ENCODE measurements around the gene DDT. TPM values are rescaled to one million over a fixed set of nuclear protein-coding genes. Genes with fewer than 3 reads are reported as not detected.
"Not testable (repeated sequence)": the region's sequence is repeated elsewhere in the genome, so short reads cannot be mapped to it uniquely, and the experiment has no call there.

The DDT gene
- total RNA-seq, 2 donors from 2014 or later = 97.4 to 127 TPM

DNA sequence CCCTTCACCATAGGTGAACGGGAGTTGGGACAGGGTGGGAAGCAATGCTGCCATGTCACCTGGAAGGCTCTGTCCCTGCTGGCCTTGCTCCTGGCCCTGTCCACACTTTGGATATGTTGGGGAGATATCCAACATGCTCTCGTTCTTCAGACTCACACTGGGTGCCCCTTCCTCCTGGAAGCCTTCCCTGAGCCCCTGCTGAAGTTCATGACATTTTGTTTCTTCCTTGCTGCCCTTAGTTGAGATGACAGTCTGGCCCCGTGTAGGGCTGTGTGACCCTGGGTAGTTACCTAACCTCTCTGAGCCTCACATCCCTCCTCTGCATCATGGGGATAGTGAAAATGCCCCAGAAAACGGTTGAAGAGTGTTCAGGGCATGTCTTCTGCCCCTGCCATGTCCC lies 20.8 kb downstream of the DDT start:
- not testable (repeated sequence) for H3K27ac Mint-ChIP-seq; H3K27me3 Mint-ChIP-seq; H3K9me3 Mint-ChIP-seq; DNase-seq (ENCODE audit: low spot score); ATAC-seq; H3K4me1 Mint-ChIP-seq (ENCODE audit: low read depth in 2 of 2); H3K36me3 Mint-ChIP-seq; H3K4me3 Mint-ChIP-seq

DNA sequence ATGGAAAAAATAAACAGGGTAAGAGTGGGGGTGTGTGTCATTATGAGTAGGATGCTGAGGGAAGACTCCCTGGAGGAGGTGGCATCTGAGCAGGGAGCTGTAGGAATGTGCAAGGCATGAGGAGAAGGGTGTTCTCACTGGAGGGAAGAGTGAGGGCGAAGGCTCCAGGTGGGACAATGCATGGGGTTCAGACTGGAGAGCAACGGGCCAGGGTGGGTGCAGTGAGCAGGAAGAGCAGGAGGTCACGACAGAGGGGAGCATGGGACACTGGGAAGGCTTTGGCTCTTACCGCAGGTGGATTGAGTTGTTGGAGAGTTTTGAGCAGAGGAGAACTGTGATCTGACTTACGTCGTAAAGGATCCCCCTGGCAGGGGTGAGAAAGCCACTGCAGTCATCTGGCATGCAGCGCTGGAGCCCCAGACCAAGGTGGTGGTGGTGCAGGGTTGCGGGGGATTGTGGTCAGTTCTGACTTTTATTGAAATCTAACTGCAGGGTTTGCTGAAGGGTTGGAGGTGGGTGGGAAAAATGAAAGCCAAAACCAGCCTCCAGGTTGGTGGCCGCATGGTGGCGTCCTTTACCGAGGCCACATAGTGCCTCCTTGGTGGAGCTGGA lies 21.3 kb downstream of the DDT start:
- not testable (repeated sequence) for H3K4me3 Mint-ChIP-seq; H3K9me3 Mint-ChIP-seq; H3K4me1 Mint-ChIP-seq (ENCODE audit: low read depth in 2 of 2); H3K36me3 Mint-ChIP-seq; H3K27me3 Mint-ChIP-seq; DNase-seq (ENCODE audit: low spot score); H3K27ac Mint-ChIP-seq
- ATAC-seq = peak in 1 of 2 donors; percentile 56

DNA sequence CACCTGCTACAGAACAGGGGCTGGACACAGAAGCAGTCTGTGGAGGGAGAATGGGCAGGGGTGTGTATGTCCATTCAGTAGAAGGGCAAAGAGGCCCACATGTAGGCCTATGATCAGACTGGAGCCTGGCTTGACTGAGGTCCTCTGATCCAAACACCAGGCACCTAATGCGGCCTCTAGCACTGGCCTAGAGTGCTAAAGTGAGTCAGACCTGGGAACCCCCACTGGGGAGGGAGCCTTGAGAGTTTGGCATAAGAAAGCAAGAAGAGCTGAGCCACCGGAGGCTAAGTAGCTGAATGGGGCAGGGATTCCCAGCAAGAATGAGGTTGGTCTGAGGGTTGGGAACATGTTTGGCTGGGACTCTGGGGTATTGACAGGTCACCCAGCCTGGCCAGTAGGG lies 22.9 kb downstream of the DDT start:
- H3K4me1 Mint-ChIP-seq (ENCODE audit: low read depth in 2 of 2) = not testable (repeated sequence)

DNA sequence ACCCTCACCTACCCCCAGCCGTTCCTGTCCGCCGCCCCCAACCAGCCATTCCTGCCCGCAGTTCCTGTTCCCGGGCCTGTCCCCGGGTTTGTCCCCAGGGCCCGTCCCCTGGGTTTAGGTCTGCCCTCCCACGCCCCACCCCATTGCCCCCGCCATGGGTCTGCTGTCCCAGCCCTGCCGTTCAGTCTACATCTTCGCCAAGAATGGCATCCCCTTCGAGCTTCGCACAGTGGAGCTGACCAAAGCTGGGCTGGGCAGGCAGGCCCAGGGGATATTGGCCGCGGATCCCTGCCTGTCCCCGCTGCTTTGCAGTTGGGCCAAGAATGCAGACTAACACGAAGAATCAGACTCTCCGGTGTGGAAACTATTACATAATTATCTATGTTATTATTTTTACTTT lies 24.5 kb downstream of the DDT start:
- not testable (repeated sequence) for H3K36me3 Mint-ChIP-seq; H3K4me3 Mint-ChIP-seq; DNase-seq (ENCODE audit: low spot score); H3K9me3 Mint-ChIP-seq; H3K27me3 Mint-ChIP-seq; H3K27ac Mint-ChIP-seq; H3K4me1 Mint-ChIP-seq (ENCODE audit: low read depth in 2 of 2)
- ATAC-seq = peak in 1 of 2 donors; percentile 32

More for the DNA sequence above, 22.9 kb downstream of the DDT start:
- H3K27ac Mint-ChIP-seq; DNase-seq (ENCODE audit: low spot score); H3K27me3 Mint-ChIP-seq; H3K36me3 Mint-ChIP-seq; H3K4me3 Mint-ChIP-seq; H3K9me3 Mint-ChIP-seq: not testable (repeated sequence)
- peak in 1 of 2 donors; percentile 40 for ATAC-seq

- not testable (repeated sequence) for H3K4me3 Mint-ChIP-seq; H3K27ac Mint-ChIP-seq; ATAC-seq; DNase-seq (ENCODE audit: low spot score); H3K4me1 Mint-ChIP-seq (ENCODE audit: low read depth in 2 of 2); H3K27me3 Mint-ChIP-seq; H3K36me3 Mint-ChIP-seq; H3K9me3 Mint-ChIP-seq
These were observed 26.9 kb downstream of the DDT start for GRCh38 chr22:23947391-23947790.

DNA sequence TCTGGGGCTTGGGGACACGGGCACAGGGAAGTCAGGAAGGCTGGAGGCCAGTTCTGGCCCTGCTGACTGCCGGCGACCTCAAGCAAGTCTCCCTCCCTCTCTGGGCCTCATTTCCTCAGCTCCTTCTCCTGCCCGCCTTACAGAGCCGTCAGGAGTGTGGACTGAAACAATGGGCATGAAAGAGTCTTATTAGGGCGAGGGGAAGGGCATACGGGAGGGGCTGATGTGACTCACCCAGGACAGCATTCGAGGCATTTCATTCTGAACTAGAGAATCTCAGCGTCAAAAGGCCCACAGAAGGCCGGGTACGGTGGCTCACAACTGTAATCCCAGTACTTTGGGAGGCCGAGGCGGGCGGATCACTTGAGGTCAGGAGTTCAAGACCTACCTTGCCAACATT lies 34.1 kb downstream of the DDT start:
- ATAC-seq; H3K36me3 Mint-ChIP-seq; H3K27ac Mint-ChIP-seq; DNase-seq (ENCODE audit: low spot score); H3K27me3 Mint-ChIP-seq; H3K4me1 Mint-ChIP-seq (ENCODE audit: low read depth in 2 of 2); H3K4me3 Mint-ChIP-seq; H3K9me3 Mint-ChIP-seq: not testable (repeated sequence)

- DNase-seq (ENCODE audit: low spot score) (no peak), ATAC-seq (peak in 1 of 2 donors; percentile 25)
- no peak overlapping the region for H3K4me3 Mint-ChIP-seq
- H3K27ac Mint-ChIP-seq = no peak overlapping the region
- no peaks in the 10 kb centered on the region for H3K36me3 Mint-ChIP-seq
- H3K9me3 Mint-ChIP-seq = no peaks in the 10 kb centered on the region
- H3K4me1 Mint-ChIP-seq (ENCODE audit: low read depth in 2 of 2) = no peaks in the 10 kb centered on the region
- no peaks in the 10 kb centered on the region for H3K27me3 Mint-ChIP-seq
These were observed 35.3 kb downstream of the DDT start for GRCh38 chr22:23939017-23939357.

GRCh38 chr22:23938328-23939016 lies 35.8 kb downstream of the DDT start:
- DNase-seq (ENCODE audit: low spot score) (no peak), ATAC-seq (no peak)
- H3K27me3 Mint-ChIP-seq = no peaks in the 10 kb centered on the region
- no peak overlapping the region for H3K27ac Mint-ChIP-seq
- H3K9me3 Mint-ChIP-seq = no peaks in the 10 kb centered on the region
- H3K4me3 Mint-ChIP-seq = no peak overlapping the region
- no peaks in the 10 kb centered on the region for H3K36me3 Mint-ChIP-seq
- H3K4me1 Mint-ChIP-seq (ENCODE audit: low read depth in 2 of 2) = no peaks in the 10 kb centered on the region

- DNase-seq (ENCODE audit: low spot score) (no peak), ATAC-seq (no peak)
- Mint-ChIP-seq H3K36me3 (peaks cover 14% of the 10 kb centered on the region), H3K9me3 (peaks cover 6% of the 10 kb centered on the region), H3K27ac (no peak overlapping the region), H3K4me3 (no peak overlapping the region), H3K4me1 (ENCODE audit: low read depth in 2 of 2) (peaks cover 0 to 30% of the 10 kb centered on the region in 2 donors), H3K27me3 (peaks cover 0 to 16% of the 10 kb centered on the region in 2 donors)
These were observed 47.7 kb downstream of the DDT start for GRCh38 chr22:23926561-23926960.

- Mint-ChIP-seq H3K4me3 (no peak overlapping the region), H3K4me1 (ENCODE audit: low read depth in 2 of 2) (peaks cover 0 to 25% of the 10 kb centered on the region in 2 donors), H3K9me3 (no peaks in the 10 kb centered on the region), H3K27ac (no peak overlapping the region), H3K36me3 (peaks cover 8% of the 10 kb centered on the region), H3K27me3 (peaks cover 0 to 9% of the 10 kb centered on the region in 2 donors)
- no peak for DNase-seq (ENCODE audit: low spot score)
- no peak for ATAC-seq
These were observed 49.1 kb downstream of the DDT start for GRCh38 chr22:23925020-23925606.

DNA sequence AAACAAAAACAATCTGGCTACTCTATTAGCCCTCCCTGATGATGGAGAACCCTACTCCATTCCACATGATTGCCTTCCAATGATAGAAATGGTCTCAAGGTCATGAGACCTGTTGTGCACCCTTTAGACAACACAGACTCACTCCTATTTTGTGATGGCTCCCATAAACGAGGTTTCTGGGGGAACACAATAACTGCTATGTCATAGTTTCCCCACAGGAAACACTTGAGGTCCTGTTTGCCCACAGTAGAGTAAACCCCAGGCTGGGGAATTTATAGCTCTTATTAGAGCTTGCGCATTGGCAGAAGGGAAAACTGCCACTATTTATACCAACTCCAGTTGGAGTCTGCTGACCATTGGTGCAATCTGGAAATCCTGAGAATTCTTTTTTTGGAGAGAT lies 51.3 kb downstream of the DDT start:
- Mint-ChIP-seq H3K36me3 (peaks cover 8% of the 10 kb centered on the region), H3K9me3 (no peaks in the 10 kb centered on the region), H3K27ac (peak overlapping the region in 1 of 2 donors; percentile 57), H3K4me1 (ENCODE audit: low read depth in 2 of 2) (peaks cover 0 to 18% of the 10 kb centered on the region in 2 donors), H3K27me3 (no peaks in the 10 kb centered on the region), H3K4me3 (no peak overlapping the region)
- ATAC-seq = no peak
- DNase-seq (ENCODE audit: low spot score) = no peak

- H3K4me1 Mint-ChIP-seq (ENCODE audit: low read depth in 2 of 2) = peaks cover 0 to 17% of the 10 kb centered on the region in 2 donors
- not testable (repeated sequence) for H3K36me3 Mint-ChIP-seq; ATAC-seq; H3K27me3 Mint-ChIP-seq; H3K4me3 Mint-ChIP-seq; H3K27ac Mint-ChIP-seq; H3K9me3 Mint-ChIP-seq; DNase-seq (ENCODE audit: low spot score)
These were observed 52.5 kb downstream of the DDT start for GRCh38 chr22:23921586-23922201.
